HCT116 (cell line): Measurements from ENCODE around the gene CCNL1. TPM values are rescaled to one million over a fixed set of nuclear protein-coding genes. Genes with fewer than 3 reads are reported as not detected.

Source experiments
- ATAC-seq: fragments of 200-7000 bp; cut with Tn5 transposase; 2 replicates; pipeline ENCODE4 v1.9.1; 2020; ENCODE audit warnings: mild to moderate bottlenecking, moderate library complexity
- BruUV-seq: library from RNA; stranded (reverse); fragments of 400-500 nt; replicated peaks from 2 replicates; lab custom pipeline; 2021; lab: Mats Ljungman, UMichigan
- CTCF ChIA-PET: fragments of 300-600 bp; sonication (Branson Sonifier 250); formaldehyde crosslinking; loops from one replicate; lab custom pipeline; 2021; ENCODE audit warnings: antibody characterized with exemption; lab: Charles Lee
- POLR2A ChIA-PET: fragments of 300-600, 350-600 bp; sonication (Branson Sonifier 250); formaldehyde crosslinking; loops from one replicate; lab custom pipeline; 2021; ENCODE audit warnings: antibody characterized with exemption; lab: Charles Lee
- RAD21 ChIA-PET, 2 experiments: fragments of 300-600 bp; sonication (Branson Sonifier 250); formaldehyde crosslinking; loops; one replicate each; lab custom pipeline; 2023; ENCODE audit warnings: low total read pairs in 2 of 2; ENCODE audit not compliant: uncharacterized antibody in 2 of 2, unreplicated experiment in 2 of 2, low non-redundant PET in 1 of 2; lab: Charles Lee
- DNase-seq: peaks from one replicate; pipeline ENCODE4 v3.0.0-alpha.2; 2010; ENCODE audit warnings: low read depth, low spot score
- H2AFZ ChIP-seq: fragments of 200-600 bp; shearing (Covaris generic), sonication (generic); 2 replicates; pipeline ENCODE4 v1.6.1; 2017; ENCODE audit warnings: low read depth, mixed run types, mixed read lengths, antibody characterized with exemption, low read length; ENCODE audit not compliant: poor library complexity, severe bottlenecking
- H3K27ac ChIP-seq: 2 replicates; pipeline ENCODE4 v1.5.1; 2012; ENCODE audit warnings: low read depth, low read length
- H3K27me3 ChIP-seq: fragments of 200-600 bp; sonication (generic); 2 replicates; pipeline ENCODE4 v1.6.1; 2016; ENCODE audit warnings: mixed run types, low read length, mixed read lengths; ENCODE audit not compliant: insufficient read depth
- H3K36me3 ChIP-seq, 2 experiments: fragments of 200-500 bp in 1 of 2; fragments of 200-600 bp in 1 of 2; sonication (Bioruptor generic) in 1 of 2; sonication (generic) in 1 of 2; 2 replicates each; pipeline versions ENCODE4 v1.5.1 to v1.6.1; 2014 to 2016; ENCODE audit warnings: low read length in 2 of 2, inconsistent platforms in 1 of 2, mixed read lengths in 1 of 2, mixed run types in 1 of 2; ENCODE audit not compliant: insufficient read depth in 2 of 2, control insufficient read depth in 1 of 2
- H3K4me1 ChIP-seq, 2 experiments: fragments of 200-600 bp in 1 of 2; sonication (generic) in 1 of 2; 2 replicates each; pipeline versions ENCODE4 v1.5.1 to v1.6.1; 2012 to 2017; ENCODE audit warnings: low read length in 2 of 2, inconsistent platforms in 1 of 2, mild to moderate bottlenecking in 1 of 2, mixed read lengths in 1 of 2, mixed run types in 1 of 2, moderate library complexity in 1 of 2; ENCODE audit not compliant: insufficient read depth in 2 of 2, control insufficient read depth in 1 of 2
- H3K4me2 ChIP-seq: fragments of 200-600 bp; sonication (generic); 2 replicates; pipeline ENCODE4 v1.6.1; 2017; ENCODE audit warnings: mixed run types, low read length, mixed read lengths
- H3K4me3 ChIP-seq, 2 experiments: fragments of 200-600 bp in 1 of 2; sonication (generic) in 1 of 2; replicated peaks in 1 of 2; 2 replicates each; pipeline ENCODE4 v1.5.1; 2011 to 2016; ENCODE audit warnings: low read length in 2 of 2, control low read depth in 1 of 2, low read depth in 1 of 2, mild to moderate bottlenecking in 1 of 2, mixed read lengths in 1 of 2, mixed run types in 1 of 2
- H3K79me2 ChIP-seq: fragments of 200-600 bp; sonication (generic); 2 replicates; pipeline ENCODE4 v1.6.1; 2017; ENCODE audit warnings: mild to moderate bottlenecking, mixed run types, low read length, moderate library complexity, mixed read lengths; ENCODE audit not compliant: insufficient read depth
- H3K9ac ChIP-seq: fragments of 200-600 bp; sonication (generic); 2 replicates; pipeline ENCODE4 v1.6.1; 2016; ENCODE audit warnings: low read length, mixed read lengths
- H3K9me2 ChIP-seq: fragments of 200-600 bp; sonication (generic), shearing (Covaris generic); 2 replicates; pipeline ENCODE4 v1.6.1; 2017; ENCODE audit warnings: mixed run types, mild to moderate bottlenecking, moderate library complexity; ENCODE audit not compliant: insufficient read depth
- H3K9me3 ChIP-seq, 2 experiments: fragments of 200-500 bp in 1 of 2; fragments of 200-600 bp in 1 of 2; sonication (Bioruptor generic) in 1 of 2; sonication (generic) in 1 of 2; 2 replicates each; pipeline ENCODE4 v1.6.1; 2014 to 2017; ENCODE audit warnings: low read length in 2 of 2, mixed read lengths in 2 of 2, inconsistent platforms in 1 of 2, low read depth in 1 of 2, mild to moderate bottlenecking in 1 of 2, mixed run types in 1 of 2, moderate library complexity in 1 of 2; ENCODE audit not compliant: control insufficient read depth in 1 of 2, insufficient read depth in 1 of 2
- H4K20me1 ChIP-seq: fragments of 200-600 bp; sonication (generic), shearing (Covaris generic); 2 replicates; pipeline ENCODE4 v1.6.1; 2017; ENCODE audit warnings: mixed run types, mild to moderate bottlenecking, moderate library complexity; ENCODE audit not compliant: insufficient read depth
- CBX3 ChIP-seq: IDR thresholded peaks from 2 replicates; pipeline ENCODE4 v1.6.1; 2012; ENCODE audit warnings: low read depth
- EGR1 ChIP-seq: IDR thresholded peaks from 2 replicates; pipeline ENCODE4 v1.6.1; 2012; ENCODE audit warnings: low read depth
- EZH2 ChIP-seq: fragments of 200-600 bp; sonication (generic); IDR thresholded peaks from 2 replicates; pipeline ENCODE4 v1.6.1; 2017; ENCODE audit warnings: antibody characterized with exemption, mixed run types
- RAD21 ChIP-seq: IDR thresholded peaks from 2 replicates; pipeline ENCODE4 v1.6.1; 2012; ENCODE audit warnings: low read depth, mild to moderate bottlenecking
- ZNF274 ChIP-seq: fragments of 200-500 bp; sonication (Bioruptor generic); IDR thresholded peaks from 2 replicates; pipeline ENCODE4 v1.6.1; 2014; ENCODE audit warnings: mild to moderate bottlenecking, low read depth, low read length, inconsistent platforms
- intact Hi-C: fragments of 100-400 bp; cut with micrococcal nuclease; formaldehyde crosslinking; loops from 2 replicates; pipeline ENCODE4 v1.10.0; 2022
- total RNA-seq: library from RNA; stranded (reverse); gene quantifications from one replicate; pipeline ENCODE4 v1.2.1, GENCODE V29; 2021; ENCODE audit not compliant: unreplicated experiment
- TF ChIP-seq, protein P1 (sequence below), 3 experiments: fragments of 200-600 bp in 1 of 3; sonication (generic) in 1 of 3; IDR thresholded peaks in 2 of 3; conservative IDR thresholded peaks in 1 of 3; 2 replicates each; pipeline ENCODE4 v1.5.1; 2012 to 2017; ENCODE audit warnings: low read depth in 2 of 3, low read length in 2 of 3, antibody characterized with exemption in 1 of 3, borderline replicate concordance in 1 of 3, control low read depth in 1 of 3, mild to moderate bottlenecking in 1 of 3, mixed read lengths in 1 of 3, mixed run types in 1 of 3, moderate library complexity in 1 of 3; ENCODE audit not compliant: insufficient read depth in 1 of 3
- TF ChIP-seq, protein P2 (sequence below): IDR thresholded peaks from 2 replicates; pipeline ENCODE4 v1.6.1; 2012
- TF ChIP-seq, protein P3 (sequence below): IDR thresholded peaks from 2 replicates; pipeline ENCODE4 v1.6.1; 2011; ENCODE audit warnings: mild to moderate bottlenecking, low read length, moderate library complexity; ENCODE audit not compliant: insufficient replicate concordance; ENCODE audit errors: extremely low read depth

The CCNL1 gene
- total RNA-seq, 1 experiment from 2014 or later, result 96.7 TPM

DNA sequence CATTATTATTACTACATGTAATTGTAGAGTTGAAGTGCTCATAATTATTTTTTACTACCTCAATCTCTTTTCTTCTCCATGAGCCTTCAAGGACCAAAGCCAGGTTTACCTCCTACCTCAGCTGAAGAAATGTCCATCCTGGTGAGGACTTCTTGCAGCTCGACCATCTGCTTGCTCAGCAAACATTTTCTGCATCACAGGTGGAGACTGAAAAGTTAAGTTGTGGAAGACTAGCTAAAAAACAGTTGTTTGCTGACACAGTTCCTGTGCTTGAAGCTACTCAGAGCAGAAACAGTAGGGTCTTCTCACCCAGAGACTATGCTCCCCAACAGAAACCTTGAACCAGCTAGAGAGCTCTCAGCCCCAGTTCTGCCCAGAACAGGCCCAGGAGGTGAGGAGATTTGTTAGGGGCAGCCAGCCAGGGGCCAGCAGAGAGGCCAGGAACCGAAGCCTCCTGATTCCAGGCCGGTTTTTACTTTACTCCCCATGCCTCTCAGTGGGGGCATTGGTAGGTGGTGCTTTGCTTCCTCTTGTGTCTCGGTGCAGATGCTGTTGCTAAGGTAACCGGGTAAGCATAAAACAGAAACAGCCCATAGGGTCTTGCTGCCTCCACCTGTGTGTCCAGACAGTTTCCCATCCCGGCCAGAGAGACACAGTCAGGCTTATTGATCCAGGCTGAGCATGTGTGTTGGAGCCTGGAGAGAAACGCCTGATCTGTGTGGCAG, 54.9 kb downstream of the CCNL1 start (continued):
- TF ChIP-seq, protein P1, sequence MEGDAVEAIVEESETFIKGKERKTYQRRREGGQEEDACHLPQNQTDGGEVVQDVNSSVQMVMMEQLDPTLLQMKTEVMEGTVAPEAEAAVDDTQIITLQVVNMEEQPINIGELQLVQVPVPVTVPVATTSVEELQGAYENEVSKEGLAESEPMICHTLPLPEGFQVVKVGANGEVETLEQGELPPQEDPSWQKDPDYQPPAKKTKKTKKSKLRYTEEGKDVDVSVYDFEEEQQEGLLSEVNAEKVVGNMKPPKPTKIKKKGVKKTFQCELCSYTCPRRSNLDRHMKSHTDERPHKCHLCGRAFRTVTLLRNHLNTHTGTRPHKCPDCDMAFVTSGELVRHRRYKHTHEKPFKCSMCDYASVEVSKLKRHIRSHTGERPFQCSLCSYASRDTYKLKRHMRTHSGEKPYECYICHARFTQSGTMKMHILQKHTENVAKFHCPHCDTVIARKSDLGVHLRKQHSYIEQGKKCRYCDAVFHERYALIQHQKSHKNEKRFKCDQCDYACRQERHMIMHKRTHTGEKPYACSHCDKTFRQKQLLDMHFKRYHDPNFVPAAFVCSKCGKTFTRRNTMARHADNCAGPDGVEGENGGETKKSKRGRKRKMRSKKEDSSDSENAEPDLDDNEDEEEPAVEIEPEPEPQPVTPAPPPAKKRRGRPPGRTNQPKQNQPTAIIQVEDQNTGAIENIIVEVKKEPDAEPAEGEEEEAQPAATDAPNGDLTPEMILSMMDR (IDR thresholded peaks at IDR 0.05 in 2 of 3, conservative IDR thresholded peaks at IDR 0.05 in 1 of 3; ENCODE audit: borderline replicate concordance in 1 of 3, insufficient read depth in 1 of 3, low read depth in 2 of 3, low read length in 2 of 3), result no peak
- no peak for TF ChIP-seq CBX3
- TF ChIP-seq EGR1, result no peak
- TF ChIP-seq RAD21, result no peak

DNA sequence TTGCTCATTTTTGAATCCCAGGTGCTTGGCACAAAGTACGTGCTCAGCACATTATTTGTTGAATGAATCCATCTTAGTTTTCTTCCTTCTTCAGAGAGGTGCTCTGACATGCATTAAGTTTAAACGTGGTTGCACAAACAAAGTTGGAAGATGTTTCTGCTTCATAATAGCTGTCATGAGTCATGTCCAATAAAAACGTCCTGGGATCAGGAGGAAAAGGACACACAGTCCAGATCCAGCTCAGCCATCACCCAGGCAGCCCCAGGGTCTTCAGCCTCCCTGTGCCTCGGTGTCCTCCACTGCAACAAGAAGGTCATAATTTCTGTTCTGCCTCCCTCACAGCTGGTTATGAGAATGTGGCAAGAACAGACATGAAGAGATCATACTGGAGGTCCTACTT, 55.4 kb downstream of the CCNL1 start:
- Histone ChIP-seq H3K36me3 (no peaks in the 10 kb centered on the region), H3K27ac (no peak overlapping the region), H3K79me2 (no peaks in the 10 kb centered on the region), H3K9ac (no peak overlapping the region), H3K27me3 (no peaks in the 10 kb centered on the region), H3K9me3 (no peaks in the 10 kb centered on the region), H3K4me1 (peaks cover 0 to 6% of the 10 kb centered on the region in 2 experiments; a peak in 1 of 4 replicates), H3K4me3 (no peak overlapping the region), H2AFZ (no peak overlapping the region), H3K9me2 (no peaks in the 10 kb centered on the region), H4K20me1 (no peaks in the 10 kb centered on the region), H3K4me2 (no peak overlapping the region)
- no peak for DNase-seq
- RAD21 ChIA-PET, result no interaction called here
- ATAC-seq, result no peak
- CTCF ChIA-PET, result no interaction called here
- no TSS peak for BruUV-seq
- intact Hi-C loops, result no loop called here
- TF ChIP-seq, protein P2, sequence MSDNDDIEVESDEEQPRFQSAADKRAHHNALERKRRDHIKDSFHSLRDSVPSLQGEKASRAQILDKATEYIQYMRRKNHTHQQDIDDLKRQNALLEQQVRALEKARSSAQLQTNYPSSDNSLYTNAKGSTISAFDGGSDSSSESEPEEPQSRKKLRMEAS, result no peak
- TF ChIP-seq ZNF274 (no peak), EZH2 (no peak)
- TF ChIP-seq, protein P3, sequence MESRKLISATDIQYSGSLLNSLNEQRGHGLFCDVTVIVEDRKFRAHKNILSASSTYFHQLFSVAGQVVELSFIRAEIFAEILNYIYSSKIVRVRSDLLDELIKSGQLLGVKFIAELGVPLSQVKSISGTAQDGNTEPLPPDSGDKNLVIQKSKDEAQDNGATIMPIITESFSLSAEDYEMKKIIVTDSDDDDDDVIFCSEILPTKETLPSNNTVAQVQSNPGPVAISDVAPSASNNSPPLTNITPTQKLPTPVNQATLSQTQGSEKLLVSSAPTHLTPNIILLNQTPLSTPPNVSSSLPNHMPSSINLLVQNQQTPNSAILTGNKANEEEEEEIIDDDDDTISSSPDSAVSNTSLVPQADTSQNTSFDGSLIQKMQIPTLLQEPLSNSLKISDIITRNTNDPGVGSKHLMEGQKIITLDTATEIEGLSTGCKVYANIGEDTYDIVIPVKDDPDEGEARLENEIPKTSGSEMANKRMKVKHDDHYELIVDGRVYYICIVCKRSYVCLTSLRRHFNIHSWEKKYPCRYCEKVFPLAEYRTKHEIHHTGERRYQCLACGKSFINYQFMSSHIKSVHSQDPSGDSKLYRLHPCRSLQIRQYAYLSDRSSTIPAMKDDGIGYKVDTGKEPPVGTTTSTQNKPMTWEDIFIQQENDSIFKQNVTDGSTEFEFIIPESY, result no peak
- POLR2A ChIA-PET, result no interaction called here
